Neutrophil (primary cell): ENCODE measurements around the gene LGR6.

Experiments
- H3K27ac ChIP-seq: fragments of 200-600 bp; sonication (generic); 2 replicates; pipeline ENCODE4 v1.5.1; 2016; ENCODE audit warnings: mild to moderate bottlenecking, moderate library complexity
- H3K27me3 ChIP-seq: fragments of 200-600 bp; sonication (generic); 2 replicates; pipeline ENCODE4 v1.6.0; 2016; ENCODE audit warnings: mild to moderate bottlenecking
- H3K36me3 ChIP-seq: fragments of 200-600 bp; sonication (generic); 2 replicates; pipeline ENCODE4 v1.5.1; 2017
- H3K4me1 ChIP-seq, 2 experiments: fragments of 200-600 bp in 1 of 2; sonication (generic) in 1 of 2; 1 replicate in 1 of 2; 2 replicates in 1 of 2; pipeline versions ENCODE4 v1.5.1 to v1.6.1; 2013 to 2016; ENCODE audit warnings: low read depth in 1 of 2, low read length in 1 of 2, mild to moderate bottlenecking in 1 of 2, moderate library complexity in 1 of 2; ENCODE audit not compliant: control insufficient read depth in 1 of 2, insufficient read depth in 1 of 2
- H3K4me3 ChIP-seq, 2 experiments: fragments of 200-600 bp in 1 of 2; sonication (generic) in 1 of 2; 1 replicate in 1 of 2; 2 replicates in 1 of 2; pipeline ENCODE4 v1.5.1; 2013 to 2016; ENCODE audit warnings: low read depth in 1 of 2, low read length in 1 of 2, mild to moderate bottlenecking in 1 of 2, moderate library complexity in 1 of 2
- H3K9me3 ChIP-seq: fragments of 200-600 bp; sonication (generic); 2 replicates; pipeline ENCODE4 v1.5.1; 2016
- CTCF ChIP-seq: fragments of 200-600 bp; sonication (generic); IDR thresholded peaks from 2 replicates; pipeline ENCODE4 v1.5.1; 2016; ENCODE audit warnings: antibody characterized with exemption

LGR6 gene

GRCh38 chr1:202217951-202218350 is 24.4 kb downstream of the LGR6 start:
- Histone ChIP-seq H3K27me3 (peaks cover 53% of the 10 kb centered on the region), H3K4me3 (no peak overlapping the region), H3K4me1 (no peaks in the 10 kb centered on the region), H3K27ac (no peak overlapping the region), H3K36me3 (no peaks in the 10 kb centered on the region), H3K9me3 (no peaks in the 10 kb centered on the region)
- TF ChIP-seq CTCF = no peak

GRCh38 chr1:202220733-202221132 is 27.1 kb downstream of the LGR6 start:
- no peak for TF ChIP-seq CTCF
- Histone ChIP-seq H3K4me1 (no peaks in the 10 kb centered on the region), H3K27ac (no peak overlapping the region), H3K4me3 (no peak overlapping the region), H3K36me3 (no peaks in the 10 kb centered on the region), H3K9me3 (no peaks in the 10 kb centered on the region), H3K27me3 (peaks cover 25% of the 10 kb centered on the region)

- TF ChIP-seq CTCF = no peak
- no peaks in the 10 kb centered on the region for H3K4me1 ChIP-seq
- no peaks in the 10 kb centered on the region for H3K36me3 ChIP-seq
- H3K4me3 ChIP-seq = no peak overlapping the region
- no peaks in the 10 kb centered on the region for H3K9me3 ChIP-seq
- H3K27me3 ChIP-seq = peaks cover 19% of the 10 kb centered on the region
- no peak overlapping the region for H3K27ac ChIP-seq
Observed at GRCh38 chr1:202221911-202222909, 28.6 kb downstream of the LGR6 start.

GRCh38 chr1:202223121-202223860 is 29.7 kb downstream of the LGR6 start:
- no peaks in the 10 kb centered on the region for H3K36me3 ChIP-seq
- H3K9me3 ChIP-seq = no peaks in the 10 kb centered on the region
- H3K27ac ChIP-seq = no peak overlapping the region
- H3K4me1 ChIP-seq = no peaks in the 10 kb centered on the region
- no peak overlapping the region for H3K4me3 ChIP-seq
- TF ChIP-seq CTCF = no peak
- H3K27me3 ChIP-seq = peaks cover 16% of the 10 kb centered on the region

GRCh38 chr1:202224453-202224852 is 30.9 kb downstream of the LGR6 start:
- no peak overlapping the region for H3K4me3 ChIP-seq
- no peaks in the 10 kb centered on the region for H3K36me3 ChIP-seq
- no peaks in the 10 kb centered on the region for H3K9me3 ChIP-seq
- H3K4me1 ChIP-seq = no peaks in the 10 kb centered on the region
- H3K27me3 ChIP-seq = peaks cover 16% of the 10 kb centered on the region
- no peak overlapping the region for H3K27ac ChIP-seq
- no peak for TF ChIP-seq CTCF
